GM23338 (cell line): ENCODE measurements around the gene MKKS. TPM values are rescaled to one million over a fixed set of nuclear protein-coding genes. Genes with fewer than 3 reads are reported as not detected.

Experiments
- ATAC-seq: fragments of 200-7000 bp; cut with Tn5 transposase; 3 replicates; pipeline ENCODE4 v1.9.1; 2020
- DNase-seq: peaks from one replicate; pipeline ENCODE4 v3.0.0-alpha.2; 2015; ENCODE audit warnings: low spot score
- H2AFZ ChIP-seq: fragments of 200-600 bp; sonication (generic); 2 replicates; pipeline ENCODE4 v1.8.0; 2016; ENCODE audit warnings: antibody characterized with exemption, mild to moderate bottlenecking, moderate library complexity
- H3F3A ChIP-seq: fragments of 200-600 bp; sonication (generic); replicated peaks from 2 replicates; pipeline ENCODE4 v1.8.0; 2017; ENCODE audit warnings: antibody characterized with exemption, mixed run types, low read depth
- H3K27ac ChIP-seq: fragments of 200-600 bp; sonication (generic); 2 replicates; pipeline ENCODE4 v1.6.1; 2016; ENCODE audit warnings: low read depth
- H3K27me3 ChIP-seq: fragments of 200-600 bp; sonication (generic); 2 replicates; pipeline ENCODE4 v1.8.0; 2016; ENCODE audit warnings: mild to moderate bottlenecking, mixed run types, moderate library complexity; ENCODE audit not compliant: insufficient read depth
- H3K36me3 ChIP-seq: fragments of 200-600 bp; sonication (generic); 2 replicates; pipeline ENCODE4 v1.8.0; 2016; ENCODE audit warnings: mild to moderate bottlenecking; ENCODE audit not compliant: insufficient read depth
- H3K4me1 ChIP-seq: fragments of 200-600 bp; sonication (generic); 2 replicates; pipeline ENCODE4 v1.8.0; 2016; ENCODE audit warnings: mild to moderate bottlenecking, moderate library complexity; ENCODE audit not compliant: insufficient read depth
- H3K4me2 ChIP-seq: fragments of 200-600 bp; sonication (generic); 2 replicates; pipeline ENCODE4 v1.7.1; 2017; ENCODE audit warnings: mixed run types
- H3K4me3 ChIP-seq: fragments of 200-600 bp; sonication (generic); 2 replicates; pipeline ENCODE4 v1.6.1; 2016; ENCODE audit warnings: mixed run types
- H3K79me2 ChIP-seq: fragments of 200-600 bp; sonication (generic); replicated peaks from 2 replicates; pipeline ENCODE4 v1.8.0; 2017; ENCODE audit warnings: mild to moderate bottlenecking; ENCODE audit not compliant: insufficient read depth
- H3K9me2 ChIP-seq: fragments of 200-600 bp; sonication (generic); 2 replicates; pipeline ENCODE4 v1.8.0; 2017; ENCODE audit not compliant: insufficient read depth
- H4K20me1 ChIP-seq: fragments of 200-600 bp; sonication (generic); replicated peaks from 2 replicates; pipeline ENCODE4 v1.8.0; 2017; ENCODE audit warnings: mild to moderate bottlenecking; ENCODE audit not compliant: insufficient read depth
- H3K27ac Mint-ChIP-seq: 2 replicates; pipeline ENCODE4 v1.8.0; 2020; ENCODE audit warnings: inconsistent platforms, mild to moderate bottlenecking, moderate library complexity, mixed read lengths
- H3K27me3 Mint-ChIP-seq: 3 replicates; pipeline ENCODE4 v1.8.0; 2022; ENCODE audit warnings: low read depth, mild to moderate bottlenecking, moderate library complexity, mixed read lengths, inconsistent platforms; ENCODE audit not compliant: insufficient read depth, poor library complexity
- H3K36me3 Mint-ChIP-seq: 3 replicates; pipeline ENCODE4 v1.8.0; 2021; ENCODE audit warnings: low read depth, mild to moderate bottlenecking, inconsistent platforms, moderate library complexity, mixed read lengths
- H3K4me1 Mint-ChIP-seq: 3 replicates; pipeline ENCODE4 v1.8.0; 2020; ENCODE audit warnings: mild to moderate bottlenecking, inconsistent platforms, mixed read lengths
- H3K4me3 Mint-ChIP-seq: 3 replicates; pipeline ENCODE4 v1.8.0; 2021; ENCODE audit warnings: moderate library complexity, mild to moderate bottlenecking, inconsistent platforms, mixed read lengths
- H3K9me3 Mint-ChIP-seq: 3 replicates; pipeline ENCODE4 v1.8.0; 2020; ENCODE audit warnings: moderate library complexity, mild to moderate bottlenecking, inconsistent platforms, mixed read lengths
- CREB1 ChIP-seq: fragments of 250-450 bp; sonication (Bioruptor Pico); IDR thresholded peaks from 2 replicates; pipeline ENCODE4 v1.5.0; 2020; ENCODE audit warnings: low read depth, mild to moderate bottlenecking, moderate library complexity
- CTCF ChIP-seq, 2 experiments: fragments of 200-600 bp in 1 of 2; sonication (generic) in 1 of 2; conservative IDR thresholded peaks; 2 replicates each; pipeline versions ENCODE4 v1.5.1 to v1.6.1; 2016 to 2017; ENCODE audit warnings: antibody characterized with exemption in 2 of 2, low read depth in 2 of 2, mild to moderate bottlenecking in 2 of 2, moderate library complexity in 1 of 2
- ETS1 ChIP-seq: IDR thresholded peaks from 2 replicates; pipeline ENCODE4 v1.6.1; 2016; ENCODE audit warnings: antibody characterized with exemption
- EZH2 ChIP-seq: fragments of 200-600 bp; sonication (generic); IDR thresholded peaks from one replicate; pipeline ENCODE4 v1.8.0; 2017; ENCODE audit warnings: antibody characterized with exemption, mild to moderate bottlenecking, low read depth; ENCODE audit not compliant: unreplicated experiment
- EZH2phosphoT487 ChIP-seq: fragments of 200-600 bp; sonication (generic); IDR thresholded peaks from one replicate; pipeline ENCODE4 v1.8.1; 2018; ENCODE audit warnings: antibody characterized with exemption; ENCODE audit not compliant: unreplicated experiment
- JUNB ChIP-seq: IDR thresholded peaks from one replicate; pipeline ENCODE4 v1.6.1; 2016; ENCODE audit warnings: antibody characterized with exemption; ENCODE audit not compliant: unreplicated experiment
- NANOG ChIP-seq: IDR thresholded peaks from 2 replicates; pipeline ENCODE4 v1.6.1; 2016; ENCODE audit warnings: antibody characterized with exemption, borderline replicate concordance
- POLR2AphosphoS5 ChIP-seq: IDR thresholded peaks from 2 replicates; pipeline ENCODE4 v1.6.1; 2016; ENCODE audit warnings: antibody characterized with exemption, low read depth
- REST ChIP-seq: IDR thresholded peaks from one replicate; pipeline ENCODE4 v1.6.1; 2018; ENCODE audit warnings: antibody characterized with exemption; ENCODE audit not compliant: unreplicated experiment
- STAT1 ChIP-seq: IDR thresholded peaks from one replicate; pipeline ENCODE4 v1.6.1; 2016; ENCODE audit warnings: antibody characterized with exemption; ENCODE audit not compliant: unreplicated experiment
- ZNF114 ChIP-seq: fragments of 250-450 bp; sonication (Bioruptor Pico); IDR thresholded peaks from 2 replicates; pipeline ENCODE4 v1.5.0; 2020; ENCODE audit warnings: mild to moderate bottlenecking, moderate library complexity
- ZNF331 ChIP-seq: fragments of 250-450 bp; sonication (Bioruptor Pico); IDR thresholded peaks from 2 replicates; pipeline ENCODE4 v1.5.0; 2020; ENCODE audit warnings: low read depth, mild to moderate bottlenecking, moderate library complexity
- ZNF462 ChIP-seq: fragments of 250-450 bp; sonication (Bioruptor Pico); IDR thresholded peaks from 2 replicates; pipeline ENCODE4 v1.5.0; 2020; ENCODE audit warnings: mild to moderate bottlenecking, moderate library complexity
- polyA plus RNA-seq: library from polyadenylated mRNA; unstranded; fragments of >200 nt; fragmentation: Nextera tagmentation; extraction: Ambion mirVana; gene quantifications from 2 replicates; pipeline ENCODE4 v1.2.1, GENCODE V29; 2016
- total RNA-seq: library from RNA; depleted of rRNA; stranded (reverse); fragments of >200 nt; shearing (Covaris generic); gene quantifications from 2 replicates; pipeline ENCODE4 v1.2.3, GENCODE V29; 2014

MKKS gene
- total and polyA plus RNA-seq, 2 experiments from 2014 or later: 13.4 to 16.7 TPM

- H3K4me1 Mint-ChIP-seq: no peaks in the 10 kb centered on the region; the same call in 2 of the 3 replicates
- no peaks in the 10 kb centered on the region for H3F3A ChIP-seq
- no peak for ATAC-seq
- no peaks in the 10 kb centered on the region for H3K79me2 ChIP-seq
- H3K36me3 ChIP-seq: no peaks in the 10 kb centered on the region
- H3K27ac Mint-ChIP-seq: no peak overlapping the region
- H4K20me1 ChIP-seq: no peaks in the 10 kb centered on the region
- H3K36me3 Mint-ChIP-seq: peaks cover 7% of the 10 kb centered on the region; the same call in 2 of the 3 replicates
- no peaks in the 10 kb centered on the region for H3K27me3 Mint-ChIP-seq
- no peak overlapping the region for H2AFZ ChIP-seq
- no peak overlapping the region for H3K27ac ChIP-seq
- peaks cover 17% of the 10 kb centered on the region for H3K9me3 Mint-ChIP-seq
- DNase-seq: no peak
- no peaks in the 10 kb centered on the region; the same call in 1 of the 2 replicates for H3K9me2 ChIP-seq
- peaks cover 5% of the 10 kb centered on the region; the same call in 1 of the 2 replicates for H3K4me1 ChIP-seq
- TF ChIP-seq STAT1 (no peak), CTCF (conservative IDR thresholded peaks at IDR 0.05; ENCODE audit: low read depth in 2 of 2) (no peak), NANOG (no peak), EZH2 (no peak), POLR2AphosphoS5 (no peak), ETS1 (no peak), CREB1 (no peak), EZH2phosphoT487 (no peak), REST (no peak), ZNF331 (CRISPR knock-in tag) (no peak), ZNF462 (no peak), ZNF114 (CRISPR knock-in tag) (no peak), JUNB (no peak)
- no peak overlapping the region for H3K4me3 Mint-ChIP-seq
- H3K27me3 ChIP-seq: no peaks in the 10 kb centered on the region
- H3K4me2 ChIP-seq: no peak overlapping the region
- no peak overlapping the region for H3K4me3 ChIP-seq
Measured at GRCh38 chr20:10371467-10371866, 62.6 kb downstream of the MKKS start.
